SU-DHL-6 (cell line): ENCODE measurements around the gene RITA1.

ENCODE experiments used
- H2AFZ ChIP-seq: fragments of 200-600 bp; sonication (generic); 2 replicates; pipeline ENCODE4 v1.6.1; 2014; ENCODE audit warnings: low read depth, mild to moderate bottlenecking, moderate library complexity, mixed read lengths, antibody characterized with exemption, low read length; ENCODE audit not compliant: severe bottlenecking
- H3F3A ChIP-seq: fragments of 200-600 bp; shearing (Covaris generic); 2 replicates; pipeline ENCODE4 v1.6.0; 2016; ENCODE audit warnings: antibody characterized with exemption, mild to moderate bottlenecking; ENCODE audit not compliant: insufficient read depth
- H3K27ac ChIP-seq: fragments of 200-600 bp; sonication (generic); 2 replicates; pipeline ENCODE4 v1.5.1; 2016; ENCODE audit warnings: low read depth, mild to moderate bottlenecking, low read length, moderate library complexity, mixed read lengths
- H3K27me3 ChIP-seq: fragments of 200-600 bp; sonication (generic), shearing (Covaris generic); 2 replicates; pipeline ENCODE4 v1.6.0; 2014; ENCODE audit warnings: mild to moderate bottlenecking, low read length
- H3K36me3 ChIP-seq: fragments of 200-600 bp; sonication (generic); 2 replicates; pipeline ENCODE4 v1.6.1; 2014; ENCODE audit warnings: mild to moderate bottlenecking, low read length, mixed read lengths
- H3K4me2 ChIP-seq: fragments of 300-600, 200-600 bp; shearing (Covaris generic), sonication (generic); 2 replicates; pipeline ENCODE4 v1.6.0; 2014; ENCODE audit warnings: low read length, low read depth, mild to moderate bottlenecking; ENCODE audit not compliant: poor library complexity, severe bottlenecking
- H3K4me3 ChIP-seq: fragments of 200-600 bp; sonication (generic); 2 replicates; pipeline ENCODE4 v1.5.1; 2014; ENCODE audit warnings: antibody characterized with exemption, low read length, mild to moderate bottlenecking, mixed read lengths; ENCODE audit not compliant: insufficient read depth, poor library complexity, severe bottlenecking
- H3K79me2 ChIP-seq: fragments of 200-600 bp; sonication (generic); 2 replicates; pipeline ENCODE4 v1.6.1; 2014; ENCODE audit warnings: mild to moderate bottlenecking, low read length, moderate library complexity; ENCODE audit not compliant: insufficient read depth
- H3K9ac ChIP-seq: fragments of 200-600 bp; sonication (generic); 2 replicates; pipeline ENCODE4 v1.7.0; 2014; ENCODE audit warnings: mild to moderate bottlenecking, low read length
- H3K9me2 ChIP-seq: fragments of 200-600 bp; sonication (generic); replicated peaks from 2 replicates; pipeline ENCODE4 v1.6.1; 2014; ENCODE audit warnings: low read length; ENCODE audit not compliant: insufficient read depth
- H3K9me3 ChIP-seq: fragments of 200-600 bp; sonication (generic); 2 replicates; pipeline ENCODE4 v1.6.1; 2014; ENCODE audit warnings: low read length, mixed read lengths; ENCODE audit not compliant: insufficient read depth
- H4K20me1 ChIP-seq: fragments of 200-600 bp; sonication (generic); 2 replicates; pipeline ENCODE4 v1.6.1; 2014; ENCODE audit warnings: low read depth, mild to moderate bottlenecking, antibody characterized with exemption, low read length, moderate library complexity, mixed read lengths
- EZH2phosphoT487 ChIP-seq: fragments of 200-600 bp; sonication (generic), shearing (Covaris generic); conservative IDR thresholded peaks from 2 replicates; pipeline ENCODE4 v1.6.1; 2018; ENCODE audit warnings: mild to moderate bottlenecking, antibody characterized with exemption, low read length, moderate library complexity, mixed read lengths
- TF ChIP-seq, protein P1 (sequence below): fragments of 200-600 bp; sonication (generic); IDR thresholded peaks from one replicate; pipeline ENCODE4 v1.5.1; 2017; ENCODE audit warnings: antibody characterized with exemption, mild to moderate bottlenecking, low read length, moderate library complexity; ENCODE audit not compliant: insufficient read depth, poor library complexity, severe bottlenecking

Gene RITA1

DNA sequence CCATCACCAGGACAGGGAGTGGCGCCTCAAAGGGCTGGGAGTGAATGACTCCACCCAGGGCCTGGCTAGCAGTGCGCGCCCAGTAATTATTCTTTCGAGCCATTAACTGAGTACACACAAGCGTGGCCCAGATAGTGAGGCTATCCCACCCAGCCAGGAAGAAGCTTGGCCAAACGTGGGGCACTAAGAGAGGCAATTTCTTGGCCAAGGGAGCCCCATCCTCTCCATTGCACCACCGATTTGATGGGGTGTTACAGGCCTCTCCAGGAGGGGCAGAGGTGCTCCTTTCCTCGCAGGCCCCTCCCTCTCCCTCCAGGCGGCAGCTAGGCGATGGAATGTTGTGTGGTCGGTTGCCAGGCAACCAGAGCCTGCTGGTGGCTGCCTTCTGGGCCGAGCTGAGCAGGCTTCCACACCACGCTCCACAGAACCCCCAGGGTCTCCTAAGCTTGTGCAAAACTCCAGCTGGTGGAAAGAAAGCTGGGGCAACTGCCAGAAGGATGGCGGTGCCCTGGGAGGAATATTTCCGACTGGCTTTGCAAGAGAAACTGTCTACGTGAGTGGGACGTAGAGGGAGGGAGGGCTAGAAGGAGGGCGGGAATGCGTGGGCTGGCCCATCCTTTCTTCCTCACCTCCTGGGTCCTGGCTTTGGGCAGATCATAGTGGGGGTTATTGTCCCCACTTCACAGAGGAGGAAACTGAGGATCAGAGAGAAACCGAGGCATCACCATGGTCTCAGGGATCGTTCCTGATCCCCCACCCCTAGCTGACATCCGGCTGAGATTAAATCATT lies 36.0 kb upstream of the RITA1 start, which contains the start of gene CFAP73:
TSS of gene CFAP73 (plus strand) at position 364 of the 790 bp plus-strand sequence. CDS start at position 498, 134 bp downstream.
- Histone ChIP-seq H3K9me3 (no peaks in the 10 kb centered on the region), H3K4me2 (no peak within 1 kb of the TSS), H3K9me2 (no peaks in the 10 kb centered on the region), H3K36me3 (no peaks in the 10 kb centered on the region), H4K20me1 (no peaks in the 10 kb centered on the region), H3K27me3 (no peaks in the 10 kb centered on the region), H3K9ac (no peak within 1 kb of the TSS), H2AFZ (no peak within 1 kb of the TSS), H3F3A (peaks cover 10% of the 10 kb centered on the region), H3K4me3 (no peak within 1 kb of the TSS), H3K79me2 (no peaks in the 10 kb centered on the region), H3K27ac (no peak within 1 kb of the TSS)
- no peak for TF ChIP-seq EZH2phosphoT487
- TF ChIP-seq, protein P1, sequence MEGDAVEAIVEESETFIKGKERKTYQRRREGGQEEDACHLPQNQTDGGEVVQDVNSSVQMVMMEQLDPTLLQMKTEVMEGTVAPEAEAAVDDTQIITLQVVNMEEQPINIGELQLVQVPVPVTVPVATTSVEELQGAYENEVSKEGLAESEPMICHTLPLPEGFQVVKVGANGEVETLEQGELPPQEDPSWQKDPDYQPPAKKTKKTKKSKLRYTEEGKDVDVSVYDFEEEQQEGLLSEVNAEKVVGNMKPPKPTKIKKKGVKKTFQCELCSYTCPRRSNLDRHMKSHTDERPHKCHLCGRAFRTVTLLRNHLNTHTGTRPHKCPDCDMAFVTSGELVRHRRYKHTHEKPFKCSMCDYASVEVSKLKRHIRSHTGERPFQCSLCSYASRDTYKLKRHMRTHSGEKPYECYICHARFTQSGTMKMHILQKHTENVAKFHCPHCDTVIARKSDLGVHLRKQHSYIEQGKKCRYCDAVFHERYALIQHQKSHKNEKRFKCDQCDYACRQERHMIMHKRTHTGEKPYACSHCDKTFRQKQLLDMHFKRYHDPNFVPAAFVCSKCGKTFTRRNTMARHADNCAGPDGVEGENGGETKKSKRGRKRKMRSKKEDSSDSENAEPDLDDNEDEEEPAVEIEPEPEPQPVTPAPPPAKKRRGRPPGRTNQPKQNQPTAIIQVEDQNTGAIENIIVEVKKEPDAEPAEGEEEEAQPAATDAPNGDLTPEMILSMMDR = no peak

DNA sequence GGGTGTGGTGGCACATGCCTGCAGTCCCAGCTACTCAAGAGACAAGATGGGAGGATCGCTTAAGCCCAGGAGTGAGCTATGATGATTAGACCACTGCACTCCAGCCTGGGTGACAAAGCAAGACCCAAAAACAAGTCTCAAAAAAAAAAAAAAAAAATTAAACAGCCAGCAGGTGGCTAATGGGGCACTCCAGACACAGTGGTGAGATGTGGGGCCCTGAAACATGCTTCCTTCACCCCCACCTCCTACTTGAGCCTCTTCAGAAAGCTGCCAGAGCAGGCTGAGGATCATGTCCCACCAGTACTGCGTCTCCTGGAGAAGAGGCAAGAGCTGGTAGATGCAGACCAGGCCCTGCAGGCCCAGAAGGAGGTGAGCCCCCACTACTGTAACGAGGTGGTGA lies 33.9 kb upstream of the RITA1 start:
- H3K27ac ChIP-seq = peak overlapping the region; percentile 70; the same call in 1 of the 2 replicates
- no peak overlapping the region for H3K4me2 ChIP-seq
- no peaks in the 10 kb centered on the region for H3K9me3 ChIP-seq
- peaks cover 25% of the 10 kb centered on the region for H3F3A ChIP-seq
- TF ChIP-seq, protein P1 = no peak
- no peak for TF ChIP-seq EZH2phosphoT487
- no peak overlapping the region for H3K4me3 ChIP-seq
- H2AFZ ChIP-seq = no peak overlapping the region
- no peaks in the 10 kb centered on the region for H4K20me1 ChIP-seq
- H3K9me2 ChIP-seq = no peaks in the 10 kb centered on the region
- H3K9ac ChIP-seq = no peak overlapping the region
- H3K79me2 ChIP-seq = no peaks in the 10 kb centered on the region
- H3K36me3 ChIP-seq = no peaks in the 10 kb centered on the region
- H3K27me3 ChIP-seq = no peaks in the 10 kb centered on the region

DNA sequence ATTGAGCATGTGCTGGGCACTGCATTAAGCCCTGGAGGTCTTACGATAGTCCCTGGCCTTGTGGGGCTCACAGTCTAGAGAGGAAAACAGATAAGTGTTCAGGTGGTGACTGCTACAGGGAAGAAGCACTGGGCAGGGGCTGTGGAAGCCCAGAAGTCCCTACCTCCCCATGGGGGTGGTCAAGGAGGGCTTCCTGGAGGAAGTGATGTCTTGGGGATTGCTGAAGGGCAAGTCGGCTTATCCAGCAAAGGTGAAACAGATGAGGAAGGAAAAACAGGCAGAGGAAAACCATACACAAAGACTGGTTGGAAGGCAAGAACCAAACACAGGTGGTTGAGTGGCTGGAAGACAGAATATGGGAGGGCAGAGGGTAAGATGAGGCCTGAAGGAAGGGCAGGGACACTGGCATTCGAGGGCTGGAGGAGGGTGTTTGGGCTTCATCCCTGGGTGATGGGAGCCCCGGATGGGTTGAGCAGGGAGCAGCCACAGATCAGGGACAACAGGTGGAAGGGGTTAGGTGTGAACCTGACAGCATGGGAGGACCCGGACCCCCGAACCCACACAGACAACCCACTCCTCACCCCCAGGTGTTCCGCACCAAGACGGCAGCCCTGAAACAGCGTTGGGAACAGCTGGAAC lies 33.2 kb upstream of the RITA1 start:
- no peaks in the 10 kb centered on the region for H3K36me3 ChIP-seq
- no peaks in the 10 kb centered on the region for H4K20me1 ChIP-seq
- H3K79me2 ChIP-seq = no peaks in the 10 kb centered on the region
- peaks cover 32% of the 10 kb centered on the region for H3F3A ChIP-seq
- peak overlapping the region; percentile 87 for H3K4me2 ChIP-seq
- peak overlapping the region; percentile 66 for H3K4me3 ChIP-seq
- H3K9ac ChIP-seq = peak overlapping the region; percentile 63
- H2AFZ ChIP-seq = peak overlapping the region; percentile 88
- H3K27ac ChIP-seq = peak overlapping the region; percentile 70
- no peaks in the 10 kb centered on the region for H3K9me3 ChIP-seq
- H3K9me2 ChIP-seq = no peaks in the 10 kb centered on the region
- TF ChIP-seq, protein P1 = no peak
- no peak for TF ChIP-seq EZH2phosphoT487
- no peaks in the 10 kb centered on the region for H3K27me3 ChIP-seq
